HG02840 (cell line): ENCODE data around the gene CNOT6.

Source experiments
- ATAC-seq: cut with Tn5 transposase; IDR thresholded peaks from one replicate; pipeline ENCODE4 v1.9.1; 2021; ENCODE audit warnings: mild to moderate bottlenecking, moderate library complexity, moderate number of reproducible peaks; ENCODE audit not compliant: unreplicated experiment, low FRiP score

Gene CNOT6

GRCh38 chr5:180598797-180599589 is 104.8 kb downstream of the CNOT6 start:
- no peak for ATAC-seq

- ATAC-seq, result no peak
Measured at GRCh38 chr5:180599590-180599914, 105.4 kb downstream of the CNOT6 start.

DNA sequence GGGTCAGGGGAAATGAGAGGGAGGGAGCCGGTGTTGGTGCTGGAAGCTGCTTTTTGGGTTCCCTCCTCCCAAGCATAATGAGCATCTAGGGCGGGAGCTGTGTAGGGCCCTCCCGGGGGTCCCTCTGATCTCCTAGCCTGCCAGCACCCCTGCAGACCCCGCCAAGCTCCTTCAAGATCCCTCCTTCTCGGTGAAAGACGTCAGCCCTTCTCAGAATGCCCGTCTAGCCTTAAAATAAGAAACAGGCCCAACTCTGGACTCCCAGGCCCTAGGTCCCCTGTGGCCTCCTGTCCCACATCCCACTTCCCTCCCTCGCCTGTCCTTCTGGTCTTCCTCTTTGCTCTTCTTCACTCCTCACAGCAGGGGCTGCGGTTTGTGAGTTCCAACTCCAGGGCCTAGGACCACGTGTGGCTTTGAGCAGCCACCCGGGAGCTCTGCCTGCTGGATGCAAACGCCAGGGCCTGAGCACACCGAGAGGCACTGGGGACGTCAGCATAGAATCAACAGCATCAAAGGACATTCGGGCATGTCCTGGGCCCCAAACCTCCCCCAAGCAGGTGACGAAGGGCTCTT is 105.9 kb downstream of the CNOT6 start:
- no peak for ATAC-seq

DNA sequence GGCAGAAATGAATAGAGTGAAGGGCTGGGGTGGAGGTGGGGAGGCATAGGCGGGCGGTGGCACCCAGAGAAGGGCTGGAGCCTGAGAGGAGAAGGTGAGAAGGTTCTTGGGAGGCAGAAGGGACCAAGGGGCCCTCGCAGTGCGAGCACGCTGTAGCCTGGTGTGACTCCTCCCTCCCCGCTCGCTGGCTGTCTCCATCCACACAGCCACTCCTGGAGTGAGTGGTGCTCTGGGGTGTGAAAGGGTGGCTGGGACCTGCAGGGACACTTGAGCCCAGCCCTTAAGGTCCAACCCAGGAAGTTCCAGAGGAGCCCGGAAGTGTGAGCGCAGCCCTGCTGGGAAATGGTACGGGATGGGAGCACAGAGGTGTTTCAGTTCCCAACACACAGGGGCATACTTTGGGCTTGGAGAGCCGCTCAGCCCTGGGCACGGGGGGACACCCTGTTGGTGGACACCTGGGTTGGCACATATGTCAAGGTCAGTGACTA is 106.4 kb downstream of the CNOT6 start:
- ATAC-seq, result no peak

- no peak for ATAC-seq
Measured at GRCh38 chr5:180601591-180602480, 107.7 kb downstream of the CNOT6 start.

DNA sequence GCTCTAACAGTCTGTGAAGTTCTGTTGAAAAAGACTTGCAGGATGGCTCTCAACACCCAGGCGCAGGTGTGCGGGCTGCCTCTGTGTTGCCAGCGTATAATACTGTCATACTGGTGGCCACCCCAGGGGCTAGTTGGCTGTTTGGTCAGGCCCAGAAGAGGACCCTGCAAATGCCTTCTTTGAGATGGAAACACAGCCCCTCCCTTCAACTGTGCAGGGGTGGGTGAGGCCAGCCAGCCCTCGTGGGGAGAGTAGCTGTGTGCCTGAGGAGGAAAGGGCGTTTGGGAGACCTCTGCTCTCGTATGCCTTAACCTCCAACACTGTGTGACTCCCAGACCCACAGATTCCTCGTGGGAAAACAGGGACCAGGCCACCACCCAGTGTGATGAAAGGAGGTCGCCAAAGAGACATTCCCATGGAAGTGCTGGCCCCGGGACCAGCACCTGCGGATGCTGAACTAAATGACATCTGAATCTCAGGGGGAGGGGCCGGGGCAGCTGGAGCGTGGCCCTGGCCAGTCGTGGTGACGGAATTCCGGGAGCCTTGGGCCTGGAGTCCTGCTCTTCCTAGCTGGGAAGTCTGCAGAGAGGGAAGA is 108.4 kb downstream of the CNOT6 start:
- no peak for ATAC-seq

- ATAC-seq, result no peak
Measured at GRCh38 chr5:180603076-180603594, 109.0 kb downstream of the CNOT6 start.

GRCh38 chr5:180604271-180604670 is 110.1 kb downstream of the CNOT6 start:
- no peak for ATAC-seq

GRCh38 chr5:180605554-180606214 is 111.5 kb downstream of the CNOT6 start:
- ATAC-seq, result no peak

- ATAC-seq, result no peak
Measured at GRCh38 chr5:180606215-180606785, 112.1 kb downstream of the CNOT6 start.

DNA sequence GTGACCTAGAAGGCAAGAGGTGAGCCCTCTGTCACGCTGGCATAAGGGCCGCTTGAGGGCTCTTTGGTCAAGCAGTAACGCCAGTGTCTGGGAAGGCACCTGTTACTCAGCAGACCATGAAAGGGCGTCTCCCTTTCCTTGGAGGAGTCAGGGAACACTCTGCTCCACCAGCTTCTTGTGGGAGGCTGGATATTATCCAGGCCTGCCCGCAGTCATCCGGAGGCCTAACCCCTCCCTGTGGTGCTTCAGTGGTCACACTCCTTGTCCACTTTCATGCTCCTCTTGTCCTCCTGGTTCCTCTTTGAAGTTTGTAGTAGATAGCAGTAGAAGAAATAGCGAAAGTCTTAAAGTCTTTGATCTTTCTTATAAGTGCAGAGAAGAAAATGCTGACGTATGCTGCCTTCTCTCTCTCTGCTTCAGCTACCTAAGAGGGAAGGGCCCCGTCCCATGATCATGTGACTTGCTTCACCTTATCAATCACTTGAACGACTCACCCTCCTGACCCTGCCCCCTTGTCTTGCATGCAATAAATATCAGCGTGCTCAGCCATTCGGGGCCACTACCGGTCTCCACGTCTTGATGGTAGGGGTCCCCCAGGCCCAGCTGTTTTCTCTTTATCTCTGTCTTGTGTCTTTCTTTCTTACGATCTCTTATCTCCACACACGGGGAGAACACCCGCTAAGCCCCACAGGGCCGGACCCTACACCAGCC is 113.8 kb downstream of the CNOT6 start:
- no peak for ATAC-seq

DNA sequence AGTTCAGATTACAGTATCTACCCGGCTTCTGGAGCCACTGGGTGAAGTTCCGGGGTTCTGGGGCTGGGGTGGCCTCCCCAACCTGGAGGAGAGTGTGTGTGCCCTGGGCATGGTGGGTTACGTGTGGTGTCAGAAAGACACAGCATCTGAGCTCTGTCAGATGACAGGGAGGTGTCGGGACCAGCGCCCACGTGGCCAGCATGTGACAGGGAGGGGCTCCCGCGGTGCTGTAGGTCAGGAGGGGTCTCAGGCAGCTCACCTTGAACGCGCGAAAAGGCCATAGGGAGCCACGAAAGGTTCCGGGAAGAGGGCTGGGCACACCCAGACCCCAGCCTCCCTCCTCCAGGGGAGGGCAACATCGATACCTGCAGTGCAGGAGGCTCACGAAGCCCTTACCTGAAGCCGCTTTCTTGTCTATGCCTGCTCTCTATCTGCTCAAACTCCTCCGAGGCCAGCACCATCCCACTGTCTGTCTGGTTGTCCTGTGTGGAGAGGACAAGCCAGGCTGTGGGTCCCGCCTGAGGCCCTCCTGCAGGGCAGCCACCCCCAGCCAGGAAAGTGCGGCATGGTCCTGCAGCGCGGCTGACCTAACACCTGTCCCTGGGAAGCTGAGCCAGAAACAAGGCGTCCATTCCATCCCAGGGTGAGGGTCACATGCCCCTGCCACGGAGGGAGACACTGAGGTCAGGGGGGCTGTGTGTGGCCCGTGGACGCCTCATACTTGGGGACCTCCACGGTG is 114.6 kb downstream of the CNOT6 start:
- ATAC-seq, result no peak

DNA sequence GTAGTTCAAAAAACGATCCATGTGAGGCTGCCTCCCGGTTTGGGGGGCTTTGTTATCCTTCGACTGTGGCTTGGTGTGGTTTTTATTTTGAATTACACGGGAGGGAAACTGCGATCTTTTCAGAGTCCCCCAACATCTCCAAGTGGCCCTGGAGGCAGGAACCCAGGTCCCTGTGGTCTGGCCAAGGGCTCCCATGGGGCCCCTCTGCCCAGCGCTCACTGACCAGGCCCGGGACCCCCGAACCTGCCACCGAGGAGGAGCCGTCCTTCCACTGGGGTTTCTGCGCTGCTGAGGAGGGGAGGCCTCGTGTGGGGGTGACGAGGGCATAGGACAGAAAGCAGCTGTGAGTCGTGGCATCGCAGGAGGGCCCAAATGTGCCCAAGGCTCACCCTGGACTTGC is 115.2 kb downstream of the CNOT6 start:
- ATAC-seq, result no peak

DNA sequence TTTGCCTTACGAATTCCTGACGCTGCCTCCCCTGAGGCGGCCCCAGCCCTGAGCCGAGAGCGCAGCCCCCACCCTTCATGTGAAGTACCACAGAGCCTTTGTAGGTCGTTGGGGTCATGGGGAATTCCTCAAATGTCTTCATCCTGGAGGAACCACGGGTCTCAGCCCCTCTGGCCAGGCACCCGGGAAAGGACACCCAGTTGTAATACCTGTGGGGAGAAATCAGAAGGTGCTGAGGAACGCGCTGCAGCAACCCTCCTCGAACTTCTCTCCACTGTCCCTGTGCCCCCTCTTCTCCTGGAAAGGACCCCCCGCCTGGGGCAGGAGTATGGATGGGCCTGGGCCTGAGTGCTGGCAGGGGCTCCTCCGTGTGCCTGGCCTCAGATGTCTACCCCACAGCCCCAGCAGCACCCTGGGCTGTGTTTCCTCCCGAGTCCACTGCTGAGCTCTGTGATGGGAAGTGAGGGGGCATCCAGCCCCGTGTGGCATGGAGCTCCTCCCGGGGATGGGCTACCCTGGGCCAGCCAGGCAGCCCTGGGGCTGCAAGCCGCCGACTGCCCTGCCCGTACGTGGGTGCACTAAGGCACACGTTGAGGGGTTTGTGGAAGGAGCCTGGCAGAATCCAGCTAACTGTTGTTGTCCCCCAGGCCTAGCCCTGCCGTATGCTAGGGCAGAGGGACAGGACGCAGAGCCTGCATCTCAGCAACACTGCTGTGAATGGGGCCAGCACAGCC is 115.8 kb downstream of the CNOT6 start:
- ATAC-seq, result no peak

- ATAC-seq, result no peak
Measured at GRCh38 chr5:180611140-180611850, 117.1 kb downstream of the CNOT6 start.

DNA sequence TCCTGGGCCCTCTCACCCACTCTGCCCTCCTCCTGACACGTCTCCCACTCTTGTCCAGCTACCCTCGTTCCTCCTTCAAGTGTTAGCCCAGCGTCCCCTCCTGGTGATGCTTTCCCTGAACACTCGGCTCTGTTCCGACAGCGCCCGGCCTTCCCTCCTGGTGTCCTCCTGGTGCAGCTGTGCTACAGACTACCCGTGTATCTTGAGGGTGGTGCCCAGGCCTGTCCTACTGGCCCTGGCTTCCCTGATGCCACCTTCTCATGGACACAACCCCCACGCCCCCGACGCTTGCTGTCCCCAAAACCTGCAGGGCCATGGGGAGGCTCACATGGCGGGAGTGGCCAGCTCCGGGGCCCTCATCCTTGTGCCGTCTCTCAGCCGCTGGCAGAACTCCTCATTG is 118.5 kb downstream of the CNOT6 start:
- no peak for ATAC-seq

GRCh38 chr5:180613188-180613813 is 119.1 kb downstream of the CNOT6 start:
- ATAC-seq, result no peak
